Ammon's horn (tissue), 1 donor: ENCODE measurements around the gene GORASP2.

Experiments used
- DNase-seq: peaks from one replicate; pipeline ENCODE4 v3.0.0-alpha.2; 2016; ENCODE audit warnings: low spot score

GORASP2 gene

GRCh38 chr2:170999654-171000053, 70.6 kb downstream of the GORASP2 start:
- DNase-seq, result no peak

DNA sequence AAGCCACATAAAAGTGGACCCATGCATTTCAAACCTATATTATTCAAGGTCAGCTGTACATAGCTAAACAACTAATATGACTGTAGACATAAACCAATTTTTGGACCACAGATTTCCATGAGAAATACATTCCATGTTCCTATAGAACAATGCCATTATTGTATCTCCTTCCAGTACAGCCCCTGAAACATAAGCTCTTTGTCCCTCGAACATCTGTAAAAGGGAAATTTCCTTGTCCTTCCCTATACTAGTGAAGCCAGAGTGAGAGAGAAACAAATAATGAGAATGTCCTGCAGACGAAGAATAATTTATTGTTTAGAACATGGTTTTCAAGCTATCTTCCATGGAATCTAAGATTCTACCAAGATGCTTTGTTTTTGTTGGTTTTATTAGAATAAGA, 75.3 kb downstream of the GORASP2 start:
- DNase-seq, result no peak

DNA sequence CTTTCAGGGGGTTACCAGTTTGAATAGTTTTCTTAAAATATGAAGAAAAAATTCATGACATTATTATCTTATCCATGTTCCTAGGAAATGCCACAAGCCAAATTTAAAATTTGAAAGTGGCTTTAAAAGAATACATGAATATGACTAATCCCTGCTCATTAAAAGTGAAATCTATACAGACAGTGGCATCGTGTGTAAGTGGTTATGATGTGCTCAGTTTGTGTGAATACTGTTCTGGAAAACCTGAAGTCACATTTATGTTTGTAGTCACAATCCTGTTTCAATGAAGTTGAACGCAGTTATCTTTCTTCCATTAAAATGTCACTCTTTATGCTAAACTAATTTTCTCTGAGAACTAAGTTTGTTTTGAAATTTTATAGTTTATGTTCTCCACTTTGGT, 75.8 kb downstream of the GORASP2 start:
- no peak for DNase-seq

DNA sequence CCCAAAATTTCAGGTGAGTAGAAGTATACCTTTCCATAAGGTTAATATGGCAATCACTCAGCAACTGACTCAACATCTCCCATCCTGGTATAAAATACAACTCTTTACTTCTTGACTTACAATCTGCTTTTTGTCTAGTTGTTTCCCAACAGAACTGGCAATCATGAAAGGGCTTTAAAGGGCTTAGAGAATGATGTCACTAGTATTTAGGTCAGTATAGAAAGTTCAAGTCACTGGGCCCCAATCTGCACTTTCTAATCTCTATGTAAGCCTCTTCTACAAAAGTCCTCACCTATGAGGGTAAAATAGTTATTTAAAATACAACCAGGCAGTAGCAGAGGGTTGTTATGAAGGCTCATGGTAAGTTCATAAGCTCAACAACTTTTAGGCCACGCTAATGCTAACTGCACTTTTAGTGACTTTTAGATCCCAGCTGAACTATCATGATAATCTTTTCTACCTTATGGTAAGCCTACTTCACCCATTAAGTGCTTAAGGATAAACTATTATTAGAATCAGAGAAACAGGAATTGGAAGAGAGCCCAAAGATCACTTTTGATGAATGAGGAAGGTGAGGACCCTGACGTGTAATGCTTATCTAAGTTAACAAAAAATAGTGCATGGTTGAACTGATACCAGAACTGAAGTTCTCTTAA, 79.6 kb downstream of the GORASP2 start:
- DNase-seq, result no peak

DNA sequence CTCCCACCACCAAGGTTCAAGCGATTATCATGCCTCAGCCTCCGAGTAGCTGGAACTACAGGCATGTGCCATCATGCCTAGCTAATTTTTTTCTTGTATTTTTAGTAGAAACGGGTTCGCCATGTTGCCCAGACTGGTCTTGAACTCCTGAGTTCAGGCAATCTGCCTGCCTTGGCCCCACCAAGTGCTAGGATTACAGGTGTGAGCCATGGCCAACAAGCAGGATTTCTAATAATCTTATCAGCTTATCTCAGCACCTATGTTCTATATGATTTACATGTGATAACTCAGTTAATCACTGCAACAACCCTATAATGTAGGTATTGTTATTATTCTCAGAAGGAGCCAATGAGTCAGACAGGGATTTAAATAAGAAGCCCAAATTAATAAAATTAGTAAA, 80.3 kb downstream of the GORASP2 start:
- no peak for DNase-seq

- no peak for DNase-seq
Measured at GRCh38 chr2:171013851-171014250, 84.8 kb downstream of the GORASP2 start.

DNA sequence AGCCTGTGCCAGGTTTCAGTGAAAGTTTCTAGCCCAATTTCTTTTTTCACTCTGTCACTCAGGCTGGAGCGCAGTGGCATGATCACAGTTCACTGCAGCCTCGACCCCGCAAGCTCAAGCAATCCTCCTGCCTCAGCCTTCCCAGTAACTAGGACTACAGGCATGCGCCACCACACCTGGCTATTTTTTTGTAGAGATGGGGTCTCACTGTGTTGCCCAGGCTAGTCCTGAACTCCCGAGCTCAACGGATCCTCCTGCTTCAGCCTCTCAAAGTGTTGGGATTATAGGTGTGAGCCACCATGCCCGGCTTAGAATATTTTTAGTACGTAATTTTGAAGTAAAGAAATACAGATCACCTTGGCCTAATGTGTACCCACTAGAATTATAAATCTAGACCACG, 87.1 kb downstream of the GORASP2 start:
- DNase-seq, result no peak
